A549 (cell line): ENCODE measurements around the gene C12orf75.

Experiments
- CHD4 ChIP-seq: fragments of 200-600 bp; sonication (generic); IDR thresholded peaks from 2 replicates; pipeline ENCODE4 v1.6.1; 2016; ENCODE audit warnings: antibody characterized with exemption, mild to moderate bottlenecking, borderline replicate concordance
- TF ChIP-seq, protein P1 (sequence below): fragments of >200 bp; sonication (Bioruptor Twin); formaldehyde crosslinking; IDR thresholded peaks from 3 replicates; pipeline ENCODE4 v1.5.1; 2016

DNA sequence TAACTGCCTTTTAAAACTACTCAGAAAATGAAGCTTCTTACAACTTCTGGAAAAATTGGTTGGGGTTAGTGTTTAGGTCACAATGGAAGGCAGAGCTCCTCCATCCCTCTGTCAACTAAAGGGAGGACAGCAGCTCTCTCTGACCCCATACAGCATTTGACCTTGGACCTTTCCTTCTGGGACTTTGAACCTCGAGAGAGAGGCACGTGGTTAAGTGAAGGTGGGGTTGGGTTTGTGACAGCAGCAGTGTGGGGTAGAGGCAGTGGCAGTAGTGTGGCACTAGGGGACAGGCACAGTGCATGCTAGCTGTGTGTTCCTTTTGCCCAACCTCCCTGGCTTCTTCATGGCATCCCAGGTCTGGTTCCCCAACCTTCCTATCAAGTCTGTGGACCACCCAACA is 9.4 kb upstream of the C12orf75 start:
- no peak for TF ChIP-seq CHD4
- TF ChIP-seq, protein P1, sequence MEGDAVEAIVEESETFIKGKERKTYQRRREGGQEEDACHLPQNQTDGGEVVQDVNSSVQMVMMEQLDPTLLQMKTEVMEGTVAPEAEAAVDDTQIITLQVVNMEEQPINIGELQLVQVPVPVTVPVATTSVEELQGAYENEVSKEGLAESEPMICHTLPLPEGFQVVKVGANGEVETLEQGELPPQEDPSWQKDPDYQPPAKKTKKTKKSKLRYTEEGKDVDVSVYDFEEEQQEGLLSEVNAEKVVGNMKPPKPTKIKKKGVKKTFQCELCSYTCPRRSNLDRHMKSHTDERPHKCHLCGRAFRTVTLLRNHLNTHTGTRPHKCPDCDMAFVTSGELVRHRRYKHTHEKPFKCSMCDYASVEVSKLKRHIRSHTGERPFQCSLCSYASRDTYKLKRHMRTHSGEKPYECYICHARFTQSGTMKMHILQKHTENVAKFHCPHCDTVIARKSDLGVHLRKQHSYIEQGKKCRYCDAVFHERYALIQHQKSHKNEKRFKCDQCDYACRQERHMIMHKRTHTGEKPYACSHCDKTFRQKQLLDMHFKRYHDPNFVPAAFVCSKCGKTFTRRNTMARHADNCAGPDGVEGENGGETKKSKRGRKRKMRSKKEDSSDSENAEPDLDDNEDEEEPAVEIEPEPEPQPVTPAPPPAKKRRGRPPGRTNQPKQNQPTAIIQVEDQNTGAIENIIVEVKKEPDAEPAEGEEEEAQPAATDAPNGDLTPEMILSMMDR: no peak
